ENCODE measurements around the gene EVI2B.

GRCh38 chr17:31329221-31329620 lies 15.4 kb upstream of the EVI2B start:
- TF ChIP-seq POLR2A (IDR thresholded peaks at IDR 0.05; ENCODE audit: low read depth, low read length) (no peak), POLR2AphosphoS5 (IDR thresholded peaks at IDR 0.05; ENCODE audit: low read depth, low read length) (no peak), TAF1 (IDR thresholded peaks at IDR 0.05; ENCODE audit: low read depth, low read length) (no peak)

Data from GM12891 (cell line).